Lower lobe of right lung (tissue), 2 donors: ENCODE data around the gene GNG12. TPM values are rescaled to one million over a fixed set of nuclear protein-coding genes. Genes with fewer than 3 reads are reported as not detected.
A peak's percentile ranks its signal among the peaks of the same experiment; 100 is the strongest.

ENCODE experiments used
- ATAC-seq, 2 donors: fragments of 200-7000 bp; cut with Tn5 transposase; one replicate each; pipeline ENCODE4 v1.9.1; 2020 to 2022; ENCODE audit warnings: mild to moderate bottlenecking in 2 of 2, moderate library complexity in 2 of 2
- DNase-seq: peaks from one replicate; pipeline ENCODE4 v3.0.0-alpha.2; 2020
- H3K27ac ChIP-seq: fragments of 200-600 bp; one replicate; pipeline ENCODE4 v1.8.0; 2022
- H3K27me3 ChIP-seq: fragments of 200-600 bp; one replicate; pipeline ENCODE4 v1.8.0; 2022; ENCODE audit warnings: low read depth
- H3K36me3 ChIP-seq: fragments of 200-600 bp; one replicate; pipeline ENCODE4 v1.8.0; 2022; ENCODE audit warnings: mild to moderate bottlenecking
- H3K4me1 ChIP-seq: fragments of 200-600 bp; one replicate; pipeline ENCODE4 v1.8.0; 2022
- H3K4me3 ChIP-seq: fragments of 200-600 bp; one replicate; pipeline ENCODE4 v1.8.0; 2022; ENCODE audit warnings: mild to moderate bottlenecking
- H3K9me3 ChIP-seq: fragments of 200-600 bp; one replicate; pipeline ENCODE4 v1.8.0; 2022
- CTCF ChIP-seq: fragments of 200-600 bp; IDR thresholded peaks from one replicate; pipeline ENCODE4 v1.8.0; 2022; ENCODE audit warnings: antibody characterized with exemption, mild to moderate bottlenecking
- intact Hi-C: fragments of 100-400 bp; cut with DNase I; formaldehyde crosslinking; loops from one replicate; pipeline ENCODE4 v1.11.0; 2022
- total RNA-seq: library from RNA; stranded (reverse); fragmentation: NEBNext Ultra II Directional; extraction: Animal tissue kit (Norgen Biotek cat#: 25700); gene quantifications from one replicate; pipeline ENCODE4 v1.2.1, GENCODE V29; 2021
- donor health status: DM: no; HTN: yes; CAD: no; lungs with severe emphysema.

Gene GNG12
- total RNA-seq, 1 donor from 2014 or later = 43.3 TPM

GRCh38 chr1:67726224-67726623 is 107.0 kb downstream of the GNG12 start:
- Histone ChIP-seq H3K27me3 (no peaks in the 10 kb centered on the region), H3K4me1 (peaks cover 29% of the 10 kb centered on the region), H3K36me3 (no peaks in the 10 kb centered on the region), H3K4me3 (no peak overlapping the region), H3K27ac (no peak overlapping the region), H3K9me3 (no peaks in the 10 kb centered on the region)
- ATAC-seq (no peak), DNase-seq (no peak)
- intact Hi-C loops = no loop called here
- TF ChIP-seq CTCF = no peak

- DNase-seq (no peak), ATAC-seq (no peak)
- intact Hi-C loops = no loop called here
- no peak for TF ChIP-seq CTCF
- H3K27me3 ChIP-seq = no peaks in the 10 kb centered on the region
- H3K4me3 ChIP-seq = no peak overlapping the region
- peaks cover 37% of the 10 kb centered on the region for H3K4me1 ChIP-seq
- H3K36me3 ChIP-seq = no peaks in the 10 kb centered on the region
- H3K9me3 ChIP-seq = no peaks in the 10 kb centered on the region
- H3K27ac ChIP-seq = no peak overlapping the region
These were observed 108.2 kb downstream of the GNG12 start for GRCh38 chr1:67724928-67725560.

GRCh38 chr1:67723620-67724019 is 109.6 kb downstream of the GNG12 start:
- Histone ChIP-seq H3K9me3 (no peaks in the 10 kb centered on the region), H3K36me3 (no peaks in the 10 kb centered on the region), H3K27ac (no peak overlapping the region), H3K4me1 (peaks cover 37% of the 10 kb centered on the region), H3K4me3 (no peak overlapping the region), H3K27me3 (no peaks in the 10 kb centered on the region)
- no peak for DNase-seq
- no peak for TF ChIP-seq CTCF
- peak; percentile 45 to 53 for ATAC-seq
- intact Hi-C loops = no loop called here

- H3K4me3 ChIP-seq = no peak overlapping the region
- peaks cover 37% of the 10 kb centered on the region for H3K4me1 ChIP-seq
- no peak for DNase-seq
- ATAC-seq = no peak
- H3K27ac ChIP-seq = no peak overlapping the region
- TF ChIP-seq CTCF = no peak
- H3K9me3 ChIP-seq = no peaks in the 10 kb centered on the region
- no peaks in the 10 kb centered on the region for H3K36me3 ChIP-seq
- intact Hi-C loops = no loop called here
- no peaks in the 10 kb centered on the region for H3K27me3 ChIP-seq
These were observed 110.1 kb downstream of the GNG12 start for GRCh38 chr1:67723126-67723525.

- H3K4me1 ChIP-seq = peaks cover 37% of the 10 kb centered on the region
- intact Hi-C loops = no loop called here
- peak in 1 of 2 donors; percentile 18 for ATAC-seq
These were observed 110.8 kb downstream of the GNG12 start for GRCh38 chr1:67722292-67722944.

More at GRCh38 chr1:67722292-67722944, 110.8 kb downstream of the GNG12 start:
- Histone ChIP-seq H3K36me3 (no peaks in the 10 kb centered on the region), H3K27ac (no peak overlapping the region), H3K9me3 (no peaks in the 10 kb centered on the region), H3K27me3 (no peaks in the 10 kb centered on the region), H3K4me3 (no peak overlapping the region)
- DNase-seq = no peak
- no peak for TF ChIP-seq CTCF
